GM12878 (cell line): ENCODE measurements around the gene DDAH1.
A peak's percentile ranks its signal among the peaks of the same experiment; 100 is the strongest.

Experiments
- CHD2 ChIP-seq: IDR thresholded peaks from 2 replicates; pipeline ENCODE4 v1.6.1; 2011; ENCODE audit warnings: low read depth, low read length, improper control_type of control experiment, borderline replicate concordance
- HDAC2 ChIP-seq: fragments of 200-600 bp; sonication (generic); IDR thresholded peaks from 2 replicates; pipeline ENCODE4 v1.6.1; 2017
- MYC ChIP-seq: IDR thresholded peaks from 2 replicates; pipeline ENCODE4 v1.6.1; 2011; ENCODE audit warnings: mild to moderate bottlenecking, low read length, moderate library complexity, inconsistent platforms; ENCODE audit not compliant: insufficient read depth, insufficient replicate concordance, insufficient read length, severe bottlenecking
- POLR2AphosphoS2 ChIP-seq: IDR thresholded peaks from 2 replicates; pipeline ENCODE4 v1.6.1; 2011; ENCODE audit warnings: low read depth, mild to moderate bottlenecking, low read length, improper control_type of control experiment, moderate library complexity
- POLR2AphosphoS5 ChIP-seq: IDR thresholded peaks from 2 replicates; pipeline ENCODE4 v1.6.1; 2011; ENCODE audit warnings: mild to moderate bottlenecking, low read length, inconsistent platforms
- RAD51 ChIP-seq: fragments of 450-650 bp; IDR thresholded peaks from 2 replicates; pipeline ENCODE4 v1.6.1; 2016; ENCODE audit warnings: moderate library complexity, mild to moderate bottlenecking, inconsistent platforms
- SP1 ChIP-seq: IDR thresholded peaks from one replicate; pipeline ENCODE4 v1.6.1; 2011; ENCODE audit warnings: low read depth, low read length
- SPI1 ChIP-seq: IDR thresholded peaks from 2 replicates; pipeline ENCODE4 v1.6.1; 2011; ENCODE audit warnings: low read depth, mild to moderate bottlenecking, low read length, moderate library complexity, borderline replicate concordance; ENCODE audit not compliant: insufficient read depth
- TAF1 ChIP-seq: IDR thresholded peaks from 2 replicates; pipeline ENCODE4 v1.6.1; 2011; ENCODE audit warnings: mild to moderate bottlenecking, low read depth, low read length, borderline replicate concordance
- ZNF687 ChIP-seq: fragments of 450-650 bp; IDR thresholded peaks from 2 replicates; pipeline ENCODE4 v1.6.1; 2017; ENCODE audit warnings: mild to moderate bottlenecking, moderate library complexity
- TF ChIP-seq, protein P1 (sequence below), 3 experiments: IDR thresholded peaks in 2 of 3; conservative IDR thresholded peaks in 1 of 3; 2 replicates each; pipeline ENCODE4 v1.5.1; 2011; ENCODE audit warnings: low read depth in 3 of 3, low read length in 3 of 3, mild to moderate bottlenecking in 3 of 3, control low read depth in 2 of 3, moderate library complexity in 2 of 3, inconsistent platforms in 1 of 3, mixed read lengths in 1 of 3; ENCODE audit not compliant: control insufficient read depth in 2 of 3, insufficient read depth in 1 of 3; ENCODE audit errors: extremely low read depth in 1 of 3
- TF ChIP-seq, protein P2 (sequence below): fragments of 450-650 bp; IDR thresholded peaks from 2 replicates; pipeline ENCODE4 v1.6.1; 2017; ENCODE audit warnings: mild to moderate bottlenecking
- TF ChIP-seq, protein P3 (sequence below): IDR thresholded peaks from 2 replicates; pipeline ENCODE4 v1.6.1; 2012; ENCODE audit warnings: mild to moderate bottlenecking, low read depth, low read length

DNA sequence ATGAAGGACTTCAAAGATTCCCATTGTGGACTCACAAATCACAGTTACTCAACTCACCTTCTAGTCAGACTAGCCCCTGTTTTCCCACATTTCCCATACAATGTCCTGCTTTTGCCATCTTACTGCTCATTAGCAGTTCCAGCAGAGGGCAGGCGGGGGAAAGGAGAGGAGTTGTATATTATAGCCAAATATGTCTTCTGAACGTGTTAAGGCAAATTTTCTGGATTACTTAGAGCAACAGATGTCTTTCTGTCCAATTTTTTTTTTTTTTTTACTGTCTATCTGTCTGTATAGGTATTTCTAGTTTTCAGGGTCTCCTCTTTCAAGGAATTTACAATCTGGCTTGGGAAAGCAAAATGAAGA is 29.9 kb upstream of the DDAH1 start:
- no peak for TF ChIP-seq SPI1
- TF ChIP-seq, protein P1, sequence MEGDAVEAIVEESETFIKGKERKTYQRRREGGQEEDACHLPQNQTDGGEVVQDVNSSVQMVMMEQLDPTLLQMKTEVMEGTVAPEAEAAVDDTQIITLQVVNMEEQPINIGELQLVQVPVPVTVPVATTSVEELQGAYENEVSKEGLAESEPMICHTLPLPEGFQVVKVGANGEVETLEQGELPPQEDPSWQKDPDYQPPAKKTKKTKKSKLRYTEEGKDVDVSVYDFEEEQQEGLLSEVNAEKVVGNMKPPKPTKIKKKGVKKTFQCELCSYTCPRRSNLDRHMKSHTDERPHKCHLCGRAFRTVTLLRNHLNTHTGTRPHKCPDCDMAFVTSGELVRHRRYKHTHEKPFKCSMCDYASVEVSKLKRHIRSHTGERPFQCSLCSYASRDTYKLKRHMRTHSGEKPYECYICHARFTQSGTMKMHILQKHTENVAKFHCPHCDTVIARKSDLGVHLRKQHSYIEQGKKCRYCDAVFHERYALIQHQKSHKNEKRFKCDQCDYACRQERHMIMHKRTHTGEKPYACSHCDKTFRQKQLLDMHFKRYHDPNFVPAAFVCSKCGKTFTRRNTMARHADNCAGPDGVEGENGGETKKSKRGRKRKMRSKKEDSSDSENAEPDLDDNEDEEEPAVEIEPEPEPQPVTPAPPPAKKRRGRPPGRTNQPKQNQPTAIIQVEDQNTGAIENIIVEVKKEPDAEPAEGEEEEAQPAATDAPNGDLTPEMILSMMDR (IDR thresholded peaks at IDR 0.05 in 2 of 3, conservative IDR thresholded peaks at IDR 0.05 in 1 of 3; ENCODE audit: control insufficient read depth in 2 of 3, extremely low read depth in 1 of 3, insufficient read depth in 1 of 3, low read depth in 3 of 3, low read length in 3 of 3): peak in 1 of 3 experiments; percentile 2; a peak in 1 of 6 replicates
- TF ChIP-seq, protein P2, sequence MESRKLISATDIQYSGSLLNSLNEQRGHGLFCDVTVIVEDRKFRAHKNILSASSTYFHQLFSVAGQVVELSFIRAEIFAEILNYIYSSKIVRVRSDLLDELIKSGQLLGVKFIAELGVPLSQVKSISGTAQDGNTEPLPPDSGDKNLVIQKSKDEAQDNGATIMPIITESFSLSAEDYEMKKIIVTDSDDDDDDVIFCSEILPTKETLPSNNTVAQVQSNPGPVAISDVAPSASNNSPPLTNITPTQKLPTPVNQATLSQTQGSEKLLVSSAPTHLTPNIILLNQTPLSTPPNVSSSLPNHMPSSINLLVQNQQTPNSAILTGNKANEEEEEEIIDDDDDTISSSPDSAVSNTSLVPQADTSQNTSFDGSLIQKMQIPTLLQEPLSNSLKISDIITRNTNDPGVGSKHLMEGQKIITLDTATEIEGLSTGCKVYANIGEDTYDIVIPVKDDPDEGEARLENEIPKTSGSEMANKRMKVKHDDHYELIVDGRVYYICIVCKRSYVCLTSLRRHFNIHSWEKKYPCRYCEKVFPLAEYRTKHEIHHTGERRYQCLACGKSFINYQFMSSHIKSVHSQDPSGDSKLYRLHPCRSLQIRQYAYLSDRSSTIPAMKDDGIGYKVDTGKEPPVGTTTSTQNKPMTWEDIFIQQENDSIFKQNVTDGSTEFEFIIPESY: no peak
- no peak for TF ChIP-seq MYC
- TF ChIP-seq TAF1: no peak
- TF ChIP-seq HDAC2: no peak
- TF ChIP-seq CHD2: no peak
- TF ChIP-seq ZNF687: no peak
- TF ChIP-seq POLR2AphosphoS5: no peak
- TF ChIP-seq SP1: no peak
- TF ChIP-seq POLR2AphosphoS2: no peak
- no peak for TF ChIP-seq RAD51
- TF ChIP-seq, protein P3, sequence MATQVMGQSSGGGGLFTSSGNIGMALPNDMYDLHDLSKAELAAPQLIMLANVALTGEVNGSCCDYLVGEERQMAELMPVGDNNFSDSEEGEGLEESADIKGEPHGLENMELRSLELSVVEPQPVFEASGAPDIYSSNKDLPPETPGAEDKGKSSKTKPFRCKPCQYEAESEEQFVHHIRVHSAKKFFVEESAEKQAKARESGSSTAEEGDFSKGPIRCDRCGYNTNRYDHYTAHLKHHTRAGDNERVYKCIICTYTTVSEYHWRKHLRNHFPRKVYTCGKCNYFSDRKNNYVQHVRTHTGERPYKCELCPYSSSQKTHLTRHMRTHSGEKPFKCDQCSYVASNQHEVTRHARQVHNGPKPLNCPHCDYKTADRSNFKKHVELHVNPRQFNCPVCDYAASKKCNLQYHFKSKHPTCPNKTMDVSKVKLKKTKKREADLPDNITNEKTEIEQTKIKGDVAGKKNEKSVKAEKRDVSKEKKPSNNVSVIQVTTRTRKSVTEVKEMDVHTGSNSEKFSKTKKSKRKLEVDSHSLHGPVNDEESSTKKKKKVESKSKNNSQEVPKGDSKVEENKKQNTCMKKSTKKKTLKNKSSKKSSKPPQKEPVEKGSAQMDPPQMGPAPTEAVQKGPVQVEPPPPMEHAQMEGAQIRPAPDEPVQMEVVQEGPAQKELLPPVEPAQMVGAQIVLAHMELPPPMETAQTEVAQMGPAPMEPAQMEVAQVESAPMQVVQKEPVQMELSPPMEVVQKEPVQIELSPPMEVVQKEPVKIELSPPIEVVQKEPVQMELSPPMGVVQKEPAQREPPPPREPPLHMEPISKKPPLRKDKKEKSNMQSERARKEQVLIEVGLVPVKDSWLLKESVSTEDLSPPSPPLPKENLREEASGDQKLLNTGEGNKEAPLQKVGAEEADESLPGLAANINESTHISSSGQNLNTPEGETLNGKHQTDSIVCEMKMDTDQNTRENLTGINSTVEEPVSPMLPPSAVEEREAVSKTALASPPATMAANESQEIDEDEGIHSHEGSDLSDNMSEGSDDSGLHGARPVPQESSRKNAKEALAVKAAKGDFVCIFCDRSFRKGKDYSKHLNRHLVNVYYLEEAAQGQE: no peak
